Liver (tissue), 3 donors: ENCODE measurements around the gene SPG21.

Experiments used
- EGR1 ChIP-seq, 2 donors: IDR thresholded peaks; 2 replicates each; pipeline ENCODE4 v1.6.1; 2016 to 2018; ENCODE audit warnings: antibody characterized with exemption in 2 of 2, low read depth in 2 of 2
- FOXA2 ChIP-seq: IDR thresholded peaks from 2 replicates; pipeline ENCODE4 v1.6.1; 2016; ENCODE audit warnings: antibody characterized with exemption
- HNF4A ChIP-seq, 2 donors: conservative IDR thresholded peaks; 2 replicates each; pipeline ENCODE4 v1.6.1; 2016; ENCODE audit warnings: antibody characterized with exemption in 2 of 2, mild to moderate bottlenecking in 2 of 2
- TAF1 ChIP-seq: conservative IDR thresholded peaks from 2 replicates; pipeline ENCODE4 v1.6.1; 2016; ENCODE audit warnings: antibody characterized with exemption, mild to moderate bottlenecking
- TF ChIP-seq, protein P1 (sequence below): fragments of 150-350 bp; IDR thresholded peaks from 2 replicates; pipeline ENCODE4 v1.5.1; 2017; ENCODE audit warnings: improper control_type of control experiment, low read depth, low read length; ENCODE audit not compliant: missing input control
- TF ChIP-seq, protein P2 (sequence below): IDR thresholded peaks from 2 replicates; pipeline ENCODE4 v1.6.1; 2016; ENCODE audit warnings: antibody characterized with exemption, mild to moderate bottlenecking
- TF ChIP-seq, protein P3 (sequence below): IDR thresholded peaks from 2 replicates; pipeline ENCODE4 v1.6.1; 2016; ENCODE audit warnings: antibody characterized with exemption
- donor health status: healthy.
- donor health status: healthy.

DNA sequence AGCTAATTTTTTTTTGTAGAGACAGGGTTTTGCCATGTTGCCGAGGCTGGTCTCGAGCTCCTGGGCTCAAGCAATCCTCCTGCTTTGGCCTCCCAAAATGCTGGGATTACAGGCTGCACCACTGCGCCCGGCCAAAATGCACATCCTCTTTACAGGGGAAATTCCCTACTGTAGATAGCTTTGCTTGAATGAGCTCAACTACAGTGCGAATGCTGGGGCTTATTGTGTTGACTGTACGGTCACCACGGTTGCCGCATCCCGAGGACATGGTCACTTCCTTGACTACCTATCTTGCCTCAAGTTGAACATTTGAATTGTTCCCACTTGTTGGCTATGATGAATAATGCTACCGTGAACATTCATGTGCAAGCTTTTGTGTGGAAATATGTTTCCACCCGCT is 45.0 kb upstream of the SPG21 start:
- TF ChIP-seq, protein P1, sequence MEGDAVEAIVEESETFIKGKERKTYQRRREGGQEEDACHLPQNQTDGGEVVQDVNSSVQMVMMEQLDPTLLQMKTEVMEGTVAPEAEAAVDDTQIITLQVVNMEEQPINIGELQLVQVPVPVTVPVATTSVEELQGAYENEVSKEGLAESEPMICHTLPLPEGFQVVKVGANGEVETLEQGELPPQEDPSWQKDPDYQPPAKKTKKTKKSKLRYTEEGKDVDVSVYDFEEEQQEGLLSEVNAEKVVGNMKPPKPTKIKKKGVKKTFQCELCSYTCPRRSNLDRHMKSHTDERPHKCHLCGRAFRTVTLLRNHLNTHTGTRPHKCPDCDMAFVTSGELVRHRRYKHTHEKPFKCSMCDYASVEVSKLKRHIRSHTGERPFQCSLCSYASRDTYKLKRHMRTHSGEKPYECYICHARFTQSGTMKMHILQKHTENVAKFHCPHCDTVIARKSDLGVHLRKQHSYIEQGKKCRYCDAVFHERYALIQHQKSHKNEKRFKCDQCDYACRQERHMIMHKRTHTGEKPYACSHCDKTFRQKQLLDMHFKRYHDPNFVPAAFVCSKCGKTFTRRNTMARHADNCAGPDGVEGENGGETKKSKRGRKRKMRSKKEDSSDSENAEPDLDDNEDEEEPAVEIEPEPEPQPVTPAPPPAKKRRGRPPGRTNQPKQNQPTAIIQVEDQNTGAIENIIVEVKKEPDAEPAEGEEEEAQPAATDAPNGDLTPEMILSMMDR = no peak
- TF ChIP-seq, protein P2, sequence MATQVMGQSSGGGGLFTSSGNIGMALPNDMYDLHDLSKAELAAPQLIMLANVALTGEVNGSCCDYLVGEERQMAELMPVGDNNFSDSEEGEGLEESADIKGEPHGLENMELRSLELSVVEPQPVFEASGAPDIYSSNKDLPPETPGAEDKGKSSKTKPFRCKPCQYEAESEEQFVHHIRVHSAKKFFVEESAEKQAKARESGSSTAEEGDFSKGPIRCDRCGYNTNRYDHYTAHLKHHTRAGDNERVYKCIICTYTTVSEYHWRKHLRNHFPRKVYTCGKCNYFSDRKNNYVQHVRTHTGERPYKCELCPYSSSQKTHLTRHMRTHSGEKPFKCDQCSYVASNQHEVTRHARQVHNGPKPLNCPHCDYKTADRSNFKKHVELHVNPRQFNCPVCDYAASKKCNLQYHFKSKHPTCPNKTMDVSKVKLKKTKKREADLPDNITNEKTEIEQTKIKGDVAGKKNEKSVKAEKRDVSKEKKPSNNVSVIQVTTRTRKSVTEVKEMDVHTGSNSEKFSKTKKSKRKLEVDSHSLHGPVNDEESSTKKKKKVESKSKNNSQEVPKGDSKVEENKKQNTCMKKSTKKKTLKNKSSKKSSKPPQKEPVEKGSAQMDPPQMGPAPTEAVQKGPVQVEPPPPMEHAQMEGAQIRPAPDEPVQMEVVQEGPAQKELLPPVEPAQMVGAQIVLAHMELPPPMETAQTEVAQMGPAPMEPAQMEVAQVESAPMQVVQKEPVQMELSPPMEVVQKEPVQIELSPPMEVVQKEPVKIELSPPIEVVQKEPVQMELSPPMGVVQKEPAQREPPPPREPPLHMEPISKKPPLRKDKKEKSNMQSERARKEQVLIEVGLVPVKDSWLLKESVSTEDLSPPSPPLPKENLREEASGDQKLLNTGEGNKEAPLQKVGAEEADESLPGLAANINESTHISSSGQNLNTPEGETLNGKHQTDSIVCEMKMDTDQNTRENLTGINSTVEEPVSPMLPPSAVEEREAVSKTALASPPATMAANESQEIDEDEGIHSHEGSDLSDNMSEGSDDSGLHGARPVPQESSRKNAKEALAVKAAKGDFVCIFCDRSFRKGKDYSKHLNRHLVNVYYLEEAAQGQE = no peak
- no peak for TF ChIP-seq HNF4A (conservative IDR thresholded peaks at IDR 0.05)
- TF ChIP-seq, protein P3, sequence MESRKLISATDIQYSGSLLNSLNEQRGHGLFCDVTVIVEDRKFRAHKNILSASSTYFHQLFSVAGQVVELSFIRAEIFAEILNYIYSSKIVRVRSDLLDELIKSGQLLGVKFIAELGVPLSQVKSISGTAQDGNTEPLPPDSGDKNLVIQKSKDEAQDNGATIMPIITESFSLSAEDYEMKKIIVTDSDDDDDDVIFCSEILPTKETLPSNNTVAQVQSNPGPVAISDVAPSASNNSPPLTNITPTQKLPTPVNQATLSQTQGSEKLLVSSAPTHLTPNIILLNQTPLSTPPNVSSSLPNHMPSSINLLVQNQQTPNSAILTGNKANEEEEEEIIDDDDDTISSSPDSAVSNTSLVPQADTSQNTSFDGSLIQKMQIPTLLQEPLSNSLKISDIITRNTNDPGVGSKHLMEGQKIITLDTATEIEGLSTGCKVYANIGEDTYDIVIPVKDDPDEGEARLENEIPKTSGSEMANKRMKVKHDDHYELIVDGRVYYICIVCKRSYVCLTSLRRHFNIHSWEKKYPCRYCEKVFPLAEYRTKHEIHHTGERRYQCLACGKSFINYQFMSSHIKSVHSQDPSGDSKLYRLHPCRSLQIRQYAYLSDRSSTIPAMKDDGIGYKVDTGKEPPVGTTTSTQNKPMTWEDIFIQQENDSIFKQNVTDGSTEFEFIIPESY = no peak
- TF ChIP-seq FOXA2 = no peak
- TF ChIP-seq TAF1 = no peak
- no peak for TF ChIP-seq EGR1 (IDR thresholded peaks at IDR 0.05; ENCODE audit: low read depth in 2 of 2)
